ENCODE measurements around the gene CYTL1. TPM values are rescaled to one million over a fixed set of nuclear protein-coding genes. Genes with fewer than 3 reads are reported as not detected.

CYTL1 gene
- total RNA-seq, 1 experiment from 2014 or later = 3.2 TPM

DNA sequence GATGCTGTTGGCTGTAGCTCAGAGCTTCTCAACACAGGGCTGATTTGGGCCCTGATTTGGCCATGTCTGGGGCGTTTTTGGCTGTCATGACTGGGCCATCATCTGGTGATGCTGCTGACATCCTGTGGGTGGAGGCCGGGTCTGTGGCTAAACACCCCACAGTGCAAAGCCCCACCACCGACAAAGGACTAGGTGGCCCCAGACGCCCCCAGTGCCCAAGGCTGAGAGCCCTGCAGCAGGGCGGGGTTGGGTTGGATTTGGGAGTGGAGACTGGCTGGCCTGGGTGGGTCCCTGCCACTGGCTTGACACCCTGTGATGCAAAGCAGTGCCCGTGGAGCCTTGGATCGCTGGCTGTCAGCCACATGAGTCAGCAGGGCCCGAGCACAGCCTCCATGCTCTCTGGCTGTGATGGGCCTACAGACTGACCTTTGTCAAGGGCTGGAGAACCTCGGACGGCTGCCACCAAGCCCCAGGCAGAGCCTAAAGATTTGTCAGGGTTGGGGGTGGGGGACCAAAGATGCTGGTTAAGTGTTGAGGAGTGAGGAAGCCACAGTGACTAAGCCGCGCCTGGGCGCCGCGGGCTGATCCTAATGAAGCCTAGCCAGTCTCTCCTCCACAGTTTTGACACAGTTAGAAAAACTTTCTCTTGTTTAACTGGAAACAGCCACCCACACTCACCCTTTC, 28.3 kb downstream of the CYTL1 start:
- DNase-seq (ENCODE audit: low spot score) (no peak), ATAC-seq (no peak)
- H3K9me3 Mint-ChIP-seq = no peaks in the 10 kb centered on the region
- H3K27ac Mint-ChIP-seq = no peak overlapping the region
- H3K4me1 Mint-ChIP-seq = peaks cover 14% of the 10 kb centered on the region
- H3K36me3 Mint-ChIP-seq = no peaks in the 10 kb centered on the region
- ChIA-PET CTCF (no interaction called here), POLR2A (no interaction called here)
- no peak overlapping the region for H3K4me3 Mint-ChIP-seq
- H3K27me3 Mint-ChIP-seq (ENCODE audit: low read depth) = peaks cover 11% of the 10 kb centered on the region
- TF ChIP-seq GTF2I (CRISPR knock-in tag; conservative IDR thresholded peaks at IDR 0.05) = no peak
- no peak for TF ChIP-seq ZNF416 (CRISPR knock-in tag; IDR thresholded peaks at IDR 0.05)
- TF ChIP-seq E2F4 (CRISPR knock-in tag; IDR thresholded peaks at IDR 0.05; ENCODE audit: borderline replicate concordance, low read depth) = no peak
- TF ChIP-seq CREB1 (CRISPR knock-in tag; IDR thresholded peaks at IDR 0.05) = no peak
- TF ChIP-seq TEAD1 (CRISPR knock-in tag; IDR thresholded peaks at IDR 0.05) = no peak
- no peak for TF ChIP-seq MLX (CRISPR knock-in tag; IDR thresholded peaks at IDR 0.05)
- TF ChIP-seq ZNF219 (CRISPR knock-in tag; IDR thresholded peaks at IDR 0.05; ENCODE audit: borderline replicate concordance) = no peak
- no peak for TF ChIP-seq IRF1 (CRISPR knock-in tag; IDR thresholded peaks at IDR 0.05)
- TF ChIP-seq, protein P1, sequence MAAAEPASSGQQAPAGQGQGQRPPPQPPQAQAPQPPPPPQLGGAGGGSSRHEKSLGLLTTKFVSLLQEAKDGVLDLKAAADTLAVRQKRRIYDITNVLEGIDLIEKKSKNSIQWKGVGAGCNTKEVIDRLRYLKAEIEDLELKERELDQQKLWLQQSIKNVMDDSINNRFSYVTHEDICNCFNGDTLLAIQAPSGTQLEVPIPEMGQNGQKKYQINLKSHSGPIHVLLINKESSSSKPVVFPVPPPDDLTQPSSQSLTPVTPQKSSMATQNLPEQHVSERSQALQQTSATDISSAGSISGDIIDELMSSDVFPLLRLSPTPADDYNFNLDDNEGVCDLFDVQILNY (CRISPR knock-in tag; IDR thresholded peaks at IDR 0.05) = no peak
- no peak for TF ChIP-seq FOXP1 (CRISPR knock-in tag; IDR thresholded peaks at IDR 0.05; ENCODE audit: borderline replicate concordance)
- TF ChIP-seq MXD4 (CRISPR knock-in tag; IDR thresholded peaks at IDR 0.05; ENCODE audit: borderline replicate concordance) = no peak
- no peak for TF ChIP-seq SMAD3 (CRISPR knock-in tag; IDR thresholded peaks at IDR 0.05; ENCODE audit: borderline replicate concordance)
- TF ChIP-seq RORB (CRISPR knock-in tag; IDR thresholded peaks at IDR 0.05) = no peak
- TF ChIP-seq EMX1 (CRISPR knock-in tag; IDR thresholded peaks at IDR 0.05) = no peak
- no peak for TF ChIP-seq CTCF (IDR thresholded peaks at IDR 0.05)
- TF ChIP-seq ESRRA (CRISPR knock-in tag; IDR thresholded peaks at IDR 0.05; ENCODE audit: borderline replicate concordance) = no peak
- TF ChIP-seq, protein P2, sequence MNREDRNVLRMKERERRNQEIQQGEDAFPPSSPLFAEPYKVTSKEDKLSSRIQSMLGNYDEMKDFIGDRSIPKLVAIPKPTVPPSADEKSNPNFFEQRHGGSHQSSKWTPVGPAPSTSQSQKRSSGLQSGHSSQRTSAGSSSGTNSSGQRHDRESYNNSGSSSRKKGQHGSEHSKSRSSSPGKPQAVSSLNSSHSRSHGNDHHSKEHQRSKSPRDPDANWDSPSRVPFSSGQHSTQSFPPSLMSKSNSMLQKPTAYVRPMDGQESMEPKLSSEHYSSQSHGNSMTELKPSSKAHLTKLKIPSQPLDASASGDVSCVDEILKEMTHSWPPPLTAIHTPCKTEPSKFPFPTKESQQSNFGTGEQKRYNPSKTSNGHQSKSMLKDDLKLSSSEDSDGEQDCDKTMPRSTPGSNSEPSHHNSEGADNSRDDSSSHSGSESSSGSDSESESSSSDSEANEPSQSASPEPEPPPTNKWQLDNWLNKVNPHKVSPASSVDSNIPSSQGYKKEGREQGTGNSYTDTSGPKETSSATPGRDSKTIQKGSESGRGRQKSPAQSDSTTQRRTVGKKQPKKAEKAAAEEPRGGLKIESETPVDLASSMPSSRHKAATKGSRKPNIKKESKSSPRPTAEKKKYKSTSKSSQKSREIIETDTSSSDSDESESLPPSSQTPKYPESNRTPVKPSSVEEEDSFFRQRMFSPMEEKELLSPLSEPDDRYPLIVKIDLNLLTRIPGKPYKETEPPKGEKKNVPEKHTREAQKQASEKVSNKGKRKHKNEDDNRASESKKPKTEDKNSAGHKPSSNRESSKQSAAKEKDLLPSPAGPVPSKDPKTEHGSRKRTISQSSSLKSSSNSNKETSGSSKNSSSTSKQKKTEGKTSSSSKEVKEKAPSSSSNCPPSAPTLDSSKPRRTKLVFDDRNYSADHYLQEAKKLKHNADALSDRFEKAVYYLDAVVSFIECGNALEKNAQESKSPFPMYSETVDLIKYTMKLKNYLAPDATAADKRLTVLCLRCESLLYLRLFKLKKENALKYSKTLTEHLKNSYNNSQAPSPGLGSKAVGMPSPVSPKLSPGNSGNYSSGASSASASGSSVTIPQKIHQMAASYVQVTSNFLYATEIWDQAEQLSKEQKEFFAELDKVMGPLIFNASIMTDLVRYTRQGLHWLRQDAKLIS (CRISPR knock-in tag; IDR thresholded peaks at IDR 0.05; ENCODE audit: borderline replicate concordance) = no peak
- no peak for TF ChIP-seq NFYB (CRISPR knock-in tag; conservative IDR thresholded peaks at IDR 0.05; ENCODE audit: low read depth)
- no peak for TF ChIP-seq ZNF423 (CRISPR knock-in tag; IDR thresholded peaks at IDR 0.05)
- TF ChIP-seq MYBL2 (CRISPR knock-in tag; IDR thresholded peaks at IDR 0.05) = no peak

All from WTC11 (cell line).